ENCODE results near the gene TEX19. TPM values are rescaled to one million over a fixed set of nuclear protein-coding genes. Genes with fewer than 3 reads are reported as not detected.

Gene TEX19
- total RNA-seq, 2 donors from 2014 or later: not detected

DNA sequence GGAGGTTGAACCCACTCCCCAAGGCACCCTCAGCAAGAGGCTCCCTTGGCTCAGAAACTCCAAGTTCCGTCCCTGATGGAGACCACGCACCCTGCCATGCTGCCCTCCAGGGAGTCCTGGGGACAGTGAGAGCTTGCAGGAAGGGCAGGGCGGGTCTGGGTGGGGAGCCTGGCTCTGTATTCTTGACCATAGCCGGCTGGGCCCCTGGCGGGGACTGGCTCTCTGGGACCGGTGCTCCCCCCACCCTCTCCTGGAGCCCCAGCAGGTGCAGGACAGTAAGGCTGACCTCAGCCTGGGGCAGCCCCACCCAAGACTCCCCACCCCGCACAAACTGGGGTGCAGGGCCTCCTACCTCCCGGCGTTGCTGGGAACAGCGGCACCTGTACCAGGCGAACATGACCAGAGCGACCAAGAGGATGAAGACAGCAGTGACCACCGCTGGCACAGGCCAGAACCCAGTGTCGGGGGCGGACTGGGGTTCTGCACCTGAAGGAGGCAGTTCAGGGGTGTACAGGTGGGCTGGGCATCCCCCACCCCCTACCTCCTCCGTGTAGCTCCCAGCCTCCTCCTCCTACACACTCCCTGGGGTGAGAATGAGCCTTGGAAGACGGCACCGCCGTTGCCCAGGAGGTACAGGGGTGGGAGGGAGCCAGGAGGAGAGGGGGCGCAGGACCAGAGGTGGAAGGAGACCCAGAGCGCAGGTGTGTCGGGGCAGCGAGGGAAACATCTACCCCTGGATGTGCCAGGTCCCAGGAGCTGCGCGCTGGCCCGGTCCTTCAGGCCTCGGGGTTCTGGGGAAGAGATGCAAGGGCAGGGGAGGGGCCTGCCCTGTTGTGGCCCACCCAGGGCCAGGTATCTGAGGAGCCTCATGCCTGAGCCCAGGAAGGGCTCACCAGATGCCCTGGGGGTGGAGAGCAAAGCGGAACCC, 36.3 kb upstream of the TEX19 start:
- WGBS, 2 donors: 67 to 76% methylated on average over 13 to 27 of the region's 28 CpGs
- H3K27ac ChIP-seq: no peak overlapping the region
- peaks cover 7% of the 10 kb centered on the region for H3K4me1 ChIP-seq
- H3K27me3 ChIP-seq: no peaks in the 10 kb centered on the region
- no peak overlapping the region for H3K4me3 ChIP-seq
- no peak for ATAC-seq
- H3K36me3 ChIP-seq (replicated peaks in 1 of 2; ENCODE audit: insufficient read depth in 1 of 2, low read depth in 2 of 2): no peaks in the 10 kb centered on the region
- H3K9me3 ChIP-seq: no peaks in the 10 kb centered on the region
- DNase-seq: no peak
- no peak for TF ChIP-seq POLR2A (IDR thresholded peaks at IDR 0.05)
- TF ChIP-seq, protein P1, sequence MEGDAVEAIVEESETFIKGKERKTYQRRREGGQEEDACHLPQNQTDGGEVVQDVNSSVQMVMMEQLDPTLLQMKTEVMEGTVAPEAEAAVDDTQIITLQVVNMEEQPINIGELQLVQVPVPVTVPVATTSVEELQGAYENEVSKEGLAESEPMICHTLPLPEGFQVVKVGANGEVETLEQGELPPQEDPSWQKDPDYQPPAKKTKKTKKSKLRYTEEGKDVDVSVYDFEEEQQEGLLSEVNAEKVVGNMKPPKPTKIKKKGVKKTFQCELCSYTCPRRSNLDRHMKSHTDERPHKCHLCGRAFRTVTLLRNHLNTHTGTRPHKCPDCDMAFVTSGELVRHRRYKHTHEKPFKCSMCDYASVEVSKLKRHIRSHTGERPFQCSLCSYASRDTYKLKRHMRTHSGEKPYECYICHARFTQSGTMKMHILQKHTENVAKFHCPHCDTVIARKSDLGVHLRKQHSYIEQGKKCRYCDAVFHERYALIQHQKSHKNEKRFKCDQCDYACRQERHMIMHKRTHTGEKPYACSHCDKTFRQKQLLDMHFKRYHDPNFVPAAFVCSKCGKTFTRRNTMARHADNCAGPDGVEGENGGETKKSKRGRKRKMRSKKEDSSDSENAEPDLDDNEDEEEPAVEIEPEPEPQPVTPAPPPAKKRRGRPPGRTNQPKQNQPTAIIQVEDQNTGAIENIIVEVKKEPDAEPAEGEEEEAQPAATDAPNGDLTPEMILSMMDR (IDR thresholded peaks at IDR 0.05): no peak
- intact Hi-C loops (cut with DNase I): loop anchor here (5.0 kb wide), 1 partner anchor 85 kb away; no protein-coding TSS in a partner anchor

DNA sequence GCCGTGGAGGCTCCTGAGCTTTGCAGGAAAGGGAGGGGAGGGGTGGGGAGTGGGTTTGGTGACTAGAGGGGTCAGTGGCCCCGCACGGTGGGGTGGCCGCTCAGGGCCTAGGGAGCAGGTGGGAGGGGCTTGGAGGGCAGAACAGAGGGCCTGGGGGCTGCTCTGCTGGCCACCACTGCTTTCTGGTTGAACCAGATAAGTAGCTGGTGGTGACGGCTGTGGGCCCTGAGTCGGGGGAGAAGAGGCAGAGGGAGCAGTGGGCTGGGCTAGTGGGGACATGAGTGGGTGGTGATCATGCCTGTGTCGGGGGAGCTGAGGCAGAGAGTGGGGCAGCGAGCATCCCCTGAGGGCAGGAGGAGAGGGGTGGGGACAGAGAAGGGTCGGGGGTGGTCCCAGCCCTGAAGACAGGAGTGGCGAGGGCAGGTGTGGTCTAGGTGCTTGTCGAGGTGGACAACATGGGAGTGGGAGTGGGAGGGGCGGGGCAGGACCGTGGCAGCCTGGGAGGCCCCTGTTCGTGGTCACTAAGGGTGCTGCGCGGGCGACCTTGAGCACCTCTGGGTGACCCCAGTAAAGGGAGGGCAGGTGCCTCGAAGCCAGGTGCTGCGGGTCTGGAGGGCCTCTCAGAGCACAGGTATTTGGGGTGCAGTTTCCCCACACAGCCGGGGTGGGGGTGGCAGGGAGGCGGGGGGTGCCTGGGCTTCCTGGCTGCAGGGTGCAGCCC, 35.4 kb upstream of the TEX19 start:
- H3K4me3 ChIP-seq: no peak overlapping the region
- 55 to 57% methylated on average over 13 to 21 of the region's 21 CpGs for WGBS, 2 donors
- no peak for DNase-seq
- no peak overlapping the region for H3K27ac ChIP-seq
- no peaks in the 10 kb centered on the region for H3K9me3 ChIP-seq
- H3K4me1 ChIP-seq: peaks cover 12% of the 10 kb centered on the region
- TF ChIP-seq POLR2A (IDR thresholded peaks at IDR 0.05): no peak
- TF ChIP-seq, protein P1 (IDR thresholded peaks at IDR 0.05): no peak
- ATAC-seq: no peak
- no peaks in the 10 kb centered on the region for H3K36me3 ChIP-seq (replicated peaks in 1 of 2; ENCODE audit: insufficient read depth in 1 of 2, low read depth in 2 of 2)
- intact Hi-C loops (cut with DNase I): loop anchor here (5.0 kb wide), 1 partner anchor 86 kb away; no protein-coding TSS in a partner anchor
- no peaks in the 10 kb centered on the region for H3K27me3 ChIP-seq

DNA sequence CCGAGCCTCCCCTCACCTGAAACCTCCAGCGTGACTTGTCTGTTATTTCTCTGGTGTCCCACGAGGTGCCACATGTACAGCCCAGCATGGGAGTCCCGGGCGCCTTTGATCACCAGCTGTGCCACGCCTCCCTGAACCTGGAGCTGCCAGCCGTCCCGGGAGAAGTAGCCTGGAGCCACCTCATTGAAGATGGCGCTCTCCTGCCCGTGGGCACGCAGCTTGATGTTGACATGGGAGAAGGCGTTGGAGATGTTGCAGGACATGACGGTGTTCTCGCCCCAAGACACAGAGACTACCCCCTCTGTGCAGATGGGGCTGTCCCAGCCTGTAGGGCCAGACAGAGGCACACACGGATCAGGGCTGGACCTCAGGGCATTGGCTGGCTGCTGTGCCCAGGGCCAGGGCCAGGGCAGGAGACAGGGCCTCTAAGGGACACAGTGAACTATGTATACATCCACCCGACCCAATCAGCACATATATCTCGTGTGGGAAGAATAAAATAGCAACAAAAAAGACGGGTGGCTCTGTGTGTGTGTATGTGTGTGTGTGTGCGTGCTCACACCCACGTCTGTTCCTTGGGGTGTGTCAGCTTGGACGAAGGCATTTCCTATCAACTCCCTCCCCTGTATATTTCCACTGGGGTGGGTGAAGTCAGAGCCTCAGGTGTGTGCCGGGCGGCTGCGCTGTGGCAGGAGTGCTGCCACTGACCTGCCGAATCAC, 34.3 kb upstream of the TEX19 start:
- intact Hi-C loops (cut with DNase I): loop anchor here (5.0 kb wide), 1 partner anchor 87 kb away; no protein-coding TSS in a partner anchor
- no peak overlapping the region for H3K27ac ChIP-seq
- no peaks in the 10 kb centered on the region for H3K27me3 ChIP-seq
- DNase-seq: no peak
- H3K36me3 ChIP-seq (replicated peaks in 1 of 2; ENCODE audit: insufficient read depth in 1 of 2, low read depth in 2 of 2): no peaks in the 10 kb centered on the region
- H3K4me1 ChIP-seq: peaks cover 19% of the 10 kb centered on the region
- ATAC-seq: no peak
- TF ChIP-seq, protein P1 (IDR thresholded peaks at IDR 0.05): no peak
- no peak for TF ChIP-seq POLR2A (IDR thresholded peaks at IDR 0.05)
- H3K9me3 ChIP-seq: no peaks in the 10 kb centered on the region
- H3K4me3 ChIP-seq: no peak overlapping the region
- WGBS, 2 donors: 60 to 63% methylated on average over 10 to 24 of the region's 25 CpGs

DNA sequence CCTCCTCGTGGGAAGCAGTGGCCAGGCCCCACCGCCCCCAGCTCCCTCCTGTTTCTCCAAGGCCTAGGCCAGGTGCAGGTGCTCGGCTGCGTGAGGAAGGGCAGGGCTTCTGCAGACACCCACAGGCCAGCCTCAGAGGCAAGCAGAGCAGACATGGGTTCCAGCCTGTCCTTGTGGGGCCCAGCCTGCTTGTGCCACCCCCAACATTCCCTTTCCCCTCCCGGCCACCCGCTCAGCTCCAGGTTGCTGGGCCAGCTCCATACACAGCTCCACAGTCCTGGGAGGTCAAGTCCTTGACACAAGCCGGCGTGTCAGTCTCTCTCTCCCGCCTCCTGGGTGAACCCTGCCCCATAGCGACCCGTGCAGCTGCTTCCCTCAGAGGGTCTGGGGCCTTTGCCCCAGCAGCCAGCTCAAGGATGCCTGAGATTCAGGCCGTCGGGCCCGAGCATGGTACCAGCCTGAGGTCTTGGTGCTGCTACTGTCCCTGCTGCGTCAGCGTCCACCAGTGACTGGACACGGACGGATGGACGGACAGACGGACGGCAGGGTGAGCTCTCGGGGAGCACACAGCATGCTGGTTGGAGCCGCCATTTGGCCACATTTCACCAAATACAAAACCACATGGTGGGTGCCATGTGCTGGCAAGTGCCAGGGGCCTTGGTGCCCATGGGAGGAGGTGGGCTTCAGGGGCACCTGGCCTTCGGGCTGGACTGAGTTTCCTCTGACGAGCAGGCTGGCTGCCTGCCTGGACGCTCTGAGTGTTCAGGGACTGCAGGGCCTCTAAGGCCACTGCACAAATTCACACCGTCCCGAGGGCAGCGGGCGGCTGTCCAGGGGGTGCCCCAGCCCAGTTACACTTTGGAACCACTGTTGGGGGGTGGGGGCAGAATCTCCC, 33.5 kb upstream of the TEX19 start:
- intact Hi-C loops (cut with DNase I): no loop called here
- H3K4me3 ChIP-seq: no peak overlapping the region
- peaks cover 25% of the 10 kb centered on the region for H3K4me1 ChIP-seq
- no peak for TF ChIP-seq POLR2A (IDR thresholded peaks at IDR 0.05)
- TF ChIP-seq, protein P1 (IDR thresholded peaks at IDR 0.05): no peak
- DNase-seq: no peak
- H3K9me3 ChIP-seq: no peaks in the 10 kb centered on the region
- no peak overlapping the region for H3K27ac ChIP-seq
- 85 to 93% methylated on average over 14 to 24 of the region's 30 CpGs for WGBS, 2 donors
- no peaks in the 10 kb centered on the region for H3K36me3 ChIP-seq (replicated peaks in 1 of 2; ENCODE audit: insufficient read depth in 1 of 2, low read depth in 2 of 2)
- ATAC-seq: no peak
- H3K27me3 ChIP-seq: no peaks in the 10 kb centered on the region
